ENCODE results near the gene ZC2HC1C.

- TF ChIP-seq CTCF (IDR thresholded peaks at IDR 0.05) (peak; percentile 79), REST (IDR thresholded peaks at IDR 0.05; ENCODE audit: insufficient read depth in 1 of 2, low read depth in 2 of 2, low read length in 1 of 2) (no peak), POLR2AphosphoS5 (IDR thresholded peaks at IDR 0.05; ENCODE audit: low read depth, low read length) (no peak), SIN3A (IDR thresholded peaks at IDR 0.05; ENCODE audit: borderline replicate concordance, insufficient read depth, low read depth, low read length) (no peak)
These were observed 19.3 kb downstream of the ZC2HC1C start for GRCh38 chr14:75088566-75089373.

Measured in Panc1 (cell line).